HepG2 (cell line): ENCODE data around the gene VSIG2. TPM values are rescaled to one million over a fixed set of nuclear protein-coding genes. Genes with fewer than 3 reads are reported as not detected.

ENCODE experiments used
- ATF3 ChIP-seq: sonication (generic); formaldehyde crosslinking; IDR thresholded peaks from 2 replicates; pipeline ENCODE4 v1.4.0; 2020; ENCODE audit warnings: missing genetic modification reagents
- CBX2 ChIP-seq, 2 experiments: fragments of 200-600 bp in 1 of 2; sonication (generic); formaldehyde crosslinking in 1 of 2; IDR thresholded peaks; 2 replicates each; pipeline versions ENCODE4 v1.7.0 to v1.8.1; 2018 to 2022; ENCODE audit warnings: low read depth in 2 of 2, low read length in 1 of 2, mild to moderate bottlenecking in 1 of 2, missing genetic modification reagents in 1 of 2
- EED ChIP-seq: sonication (generic); formaldehyde crosslinking; IDR thresholded peaks from 2 replicates; pipeline ENCODE4 v1.5.0; 2020; ENCODE audit warnings: mild to moderate bottlenecking, missing genetic modification reagents
- FOXP1 ChIP-seq, 2 experiments: fragments of 450-650 bp in 1 of 2; IDR thresholded peaks; 2 replicates each; pipeline ENCODE4 v1.6.1; 2017 to 2018; ENCODE audit warnings: antibody characterized with exemption in 1 of 2
- HNRNPK ChIP-seq: fragments of 200-400 bp; formaldehyde crosslinking; IDR thresholded peaks from 2 replicates; pipeline ENCODE4 v1.6.1; 2018; ENCODE audit warnings: low read length, low read depth, moderate library complexity, mild to moderate bottlenecking; ENCODE audit not compliant: poor library complexity, severe bottlenecking
- MIER2 ChIP-seq: IDR thresholded peaks from 2 replicates; pipeline ENCODE4 v1.6.1; 2016; ENCODE audit warnings: missing biosample characterization, missing genetic modification reagents
- MYPOP ChIP-seq: sonication (generic); formaldehyde crosslinking; IDR thresholded peaks from 2 replicates; pipeline ENCODE4 v1.8.1; 2023; ENCODE audit warnings: mild to moderate bottlenecking, moderate library complexity, missing genetic modification reagents
- NFE2 ChIP-seq: sonication (generic); formaldehyde crosslinking; IDR thresholded peaks from 2 replicates; pipeline ENCODE4 v1.4.0; 2020; ENCODE audit warnings: missing genetic modification reagents
- ZFP36L2 ChIP-seq: sonication (generic); formaldehyde crosslinking; IDR thresholded peaks from 2 replicates; pipeline ENCODE4 v1.4.0; 2020; ENCODE audit warnings: missing genetic modification reagents
- ZFP62 ChIP-seq: sonication (generic); formaldehyde crosslinking; IDR thresholded peaks from 2 replicates; pipeline ENCODE4 v1.4.0; 2020; ENCODE audit warnings: missing genetic modification reagents
- ZNF230 ChIP-seq: sonication (generic); formaldehyde crosslinking; IDR thresholded peaks from 2 replicates; pipeline ENCODE4 v1.4.0; 2020; ENCODE audit warnings: mild to moderate bottlenecking, missing genetic modification reagents
- ZNF550 ChIP-seq: sonication (generic); formaldehyde crosslinking; IDR thresholded peaks from 2 replicates; pipeline ENCODE4 v1.4.0; 2020; ENCODE audit warnings: mild to moderate bottlenecking, missing genetic modification reagents, borderline replicate concordance
- ZNF556 ChIP-seq: sonication (generic); formaldehyde crosslinking; IDR thresholded peaks from 2 replicates; pipeline ENCODE4 v1.4.0; 2020; ENCODE audit warnings: mild to moderate bottlenecking, missing genetic modification reagents, borderline replicate concordance
- ZNF605 ChIP-seq: sonication (generic); formaldehyde crosslinking; IDR thresholded peaks from 2 replicates; pipeline ENCODE4 v1.8.0; 2022; ENCODE audit warnings: mild to moderate bottlenecking, missing genetic modification reagents
- ZNF644 ChIP-seq: IDR thresholded peaks from 2 replicates; pipeline ENCODE4 v1.6.1; 2016; ENCODE audit warnings: low read depth
- ZNF670 ChIP-seq: sonication (generic); formaldehyde crosslinking; IDR thresholded peaks from 2 replicates; pipeline ENCODE4 v1.8.0; 2022; ENCODE audit warnings: mild to moderate bottlenecking, missing genetic modification reagents, borderline replicate concordance
- polyA plus RNA-seq, 8 experiments: library from polyadenylated mRNA; depleted of rRNA in 3 of 8; stranded (reverse) in 7 of 8; unstranded in 1 of 8; fragments of >200 nt; fragmentation: Illumina TruSeq in 4 of 8; extraction: Trizol in 4 of 8; gene quantifications; 2 replicates each; pipeline versions ENCODE4 v1.2.1 to v1.2.3, GENCODE V29; 2011 to 2016; ENCODE audit warnings: low read depth in 4 of 8, missing spikeins in 1 of 8, mixed read lengths in 1 of 8; ENCODE audit not compliant: insufficient read depth in 1 of 8
- total RNA-seq, 5 experiments: library from RNA; depleted of rRNA; stranded (reverse); fragments of >200 nt; fragmentation: Illumina TruSeq; extraction: Trizol; gene quantifications; 2 replicates each; pipeline ENCODE4 v1.2.3, GENCODE V29; 2016; ENCODE audit warnings: low read depth in 1 of 5
- TF ChIP-seq, protein P1 (sequence below): sonication (generic); formaldehyde crosslinking; IDR thresholded peaks from 2 replicates; pipeline ENCODE4 v1.5.0; 2020; ENCODE audit warnings: mild to moderate bottlenecking, missing genetic modification reagents
- TF ChIP-seq, protein P2 (sequence below): sonication (generic); formaldehyde crosslinking; IDR thresholded peaks from 2 replicates; pipeline ENCODE4 v1.5.0; 2020; ENCODE audit warnings: mild to moderate bottlenecking, missing genetic modification reagents
- TF ChIP-seq, protein P3 (sequence below): sonication (generic); formaldehyde crosslinking; IDR thresholded peaks from 2 replicates; pipeline ENCODE4 v1.4.0; 2020; ENCODE audit warnings: mild to moderate bottlenecking, missing genetic modification reagents
- TF ChIP-seq, protein P4 (sequence below): sonication (generic); formaldehyde crosslinking; IDR thresholded peaks from 2 replicates; pipeline ENCODE4 v1.5.0; 2020; ENCODE audit warnings: mild to moderate bottlenecking, missing genetic modification reagents, moderate library complexity

Gene VSIG2
- total and polyA plus RNA-seq, 2 of the 13 experiments (the other 11 are each of a cell fraction or from before 2014, with no cell fraction given): 0.80 to 2.7 TPM

GRCh38 chr11:124800226-124800929 lies 48.3 kb upstream of the VSIG2 start, which contains the start of gene MSANTD2 (continued):
- TF ChIP-seq MYPOP (CRISPR knock-in tag): no peak
- TF ChIP-seq ZNF550: 0 out of 2 replicates have a peak, but pooled peaks have one; percentile 82
- TF ChIP-seq, protein P1, sequence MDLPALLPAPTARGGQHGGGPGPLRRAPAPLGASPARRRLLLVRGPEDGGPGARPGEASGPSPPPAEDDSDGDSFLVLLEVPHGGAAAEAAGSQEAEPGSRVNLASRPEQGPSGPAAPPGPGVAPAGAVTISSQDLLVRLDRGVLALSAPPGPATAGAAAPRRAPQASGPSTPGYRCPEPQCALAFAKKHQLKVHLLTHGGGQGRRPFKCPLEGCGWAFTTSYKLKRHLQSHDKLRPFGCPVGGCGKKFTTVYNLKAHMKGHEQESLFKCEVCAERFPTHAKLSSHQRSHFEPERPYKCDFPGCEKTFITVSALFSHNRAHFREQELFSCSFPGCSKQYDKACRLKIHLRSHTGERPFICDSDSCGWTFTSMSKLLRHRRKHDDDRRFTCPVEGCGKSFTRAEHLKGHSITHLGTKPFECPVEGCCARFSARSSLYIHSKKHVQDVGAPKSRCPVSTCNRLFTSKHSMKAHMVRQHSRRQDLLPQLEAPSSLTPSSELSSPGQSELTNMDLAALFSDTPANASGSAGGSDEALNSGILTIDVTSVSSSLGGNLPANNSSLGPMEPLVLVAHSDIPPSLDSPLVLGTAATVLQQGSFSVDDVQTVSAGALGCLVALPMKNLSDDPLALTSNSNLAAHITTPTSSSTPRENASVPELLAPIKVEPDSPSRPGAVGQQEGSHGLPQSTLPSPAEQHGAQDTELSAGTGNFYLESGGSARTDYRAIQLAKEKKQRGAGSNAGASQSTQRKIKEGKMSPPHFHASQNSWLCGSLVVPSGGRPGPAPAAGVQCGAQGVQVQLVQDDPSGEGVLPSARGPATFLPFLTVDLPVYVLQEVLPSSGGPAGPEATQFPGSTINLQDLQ: no peak
- TF ChIP-seq CBX2 (IDR thresholded peaks at IDR 0.05; ENCODE audit: low read depth, low read length): no peak
- TF ChIP-seq CBX2 (CRISPR knock-in tag; IDR thresholded peaks at IDR 0.05; ENCODE audit: low read depth): peak; percentile 43; the same call in 1 of the 2 replicates
- TF ChIP-seq, protein P2, sequence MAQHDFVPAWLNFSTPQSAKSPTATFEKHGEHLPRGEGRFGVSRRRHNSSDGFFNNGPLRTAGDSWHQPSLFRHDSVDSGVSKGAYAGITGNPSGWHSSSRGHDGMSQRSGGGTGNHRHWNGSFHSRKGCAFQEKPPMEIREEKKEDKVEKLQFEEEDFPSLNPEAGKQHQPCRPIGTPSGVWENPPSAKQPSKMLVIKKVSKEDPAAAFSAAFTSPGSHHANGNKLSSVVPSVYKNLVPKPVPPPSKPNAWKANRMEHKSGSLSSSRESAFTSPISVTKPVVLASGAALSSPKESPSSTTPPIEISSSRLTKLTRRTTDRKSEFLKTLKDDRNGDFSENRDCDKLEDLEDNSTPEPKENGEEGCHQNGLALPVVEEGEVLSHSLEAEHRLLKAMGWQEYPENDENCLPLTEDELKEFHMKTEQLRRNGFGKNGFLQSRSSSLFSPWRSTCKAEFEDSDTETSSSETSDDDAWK (CRISPR knock-in tag): no peak
- TF ChIP-seq ZFP36L2 (CRISPR knock-in tag): no peak
- no peak for TF ChIP-seq ZNF644 (CRISPR knock-in tag)
- no peak; the same call in 1 of the 2 replicates for TF ChIP-seq EED (CRISPR knock-in tag)
- no peak for TF ChIP-seq NFE2 (CRISPR knock-in tag)
- no peak for TF ChIP-seq ZFP62
- TF ChIP-seq, protein P3, sequence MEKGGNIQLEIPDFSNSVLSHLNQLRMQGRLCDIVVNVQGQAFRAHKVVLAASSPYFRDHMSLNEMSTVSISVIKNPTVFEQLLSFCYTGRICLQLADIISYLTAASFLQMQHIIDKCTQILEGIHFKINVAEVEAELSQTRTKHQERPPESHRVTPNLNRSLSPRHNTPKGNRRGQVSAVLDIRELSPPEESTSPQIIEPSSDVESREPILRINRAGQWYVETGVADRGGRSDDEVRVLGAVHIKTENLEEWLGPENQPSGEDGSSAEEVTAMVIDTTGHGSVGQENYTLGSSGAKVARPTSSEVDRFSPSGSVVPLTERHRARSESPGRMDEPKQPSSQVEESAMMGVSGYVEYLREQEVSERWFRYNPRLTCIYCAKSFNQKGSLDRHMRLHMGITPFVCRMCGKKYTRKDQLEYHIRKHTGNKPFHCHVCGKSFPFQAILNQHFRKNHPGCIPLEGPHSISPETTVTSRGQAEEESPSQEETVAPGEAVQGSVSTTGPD: peak; percentile 51; the same call in 1 of the 2 replicates
- peak; percentile 89 for TF ChIP-seq ZNF230 (CRISPR knock-in tag)
- TF ChIP-seq HNRNPK: no peak
- TF ChIP-seq ZNF670 (CRISPR knock-in tag): no peak
- TF ChIP-seq, protein P4, sequence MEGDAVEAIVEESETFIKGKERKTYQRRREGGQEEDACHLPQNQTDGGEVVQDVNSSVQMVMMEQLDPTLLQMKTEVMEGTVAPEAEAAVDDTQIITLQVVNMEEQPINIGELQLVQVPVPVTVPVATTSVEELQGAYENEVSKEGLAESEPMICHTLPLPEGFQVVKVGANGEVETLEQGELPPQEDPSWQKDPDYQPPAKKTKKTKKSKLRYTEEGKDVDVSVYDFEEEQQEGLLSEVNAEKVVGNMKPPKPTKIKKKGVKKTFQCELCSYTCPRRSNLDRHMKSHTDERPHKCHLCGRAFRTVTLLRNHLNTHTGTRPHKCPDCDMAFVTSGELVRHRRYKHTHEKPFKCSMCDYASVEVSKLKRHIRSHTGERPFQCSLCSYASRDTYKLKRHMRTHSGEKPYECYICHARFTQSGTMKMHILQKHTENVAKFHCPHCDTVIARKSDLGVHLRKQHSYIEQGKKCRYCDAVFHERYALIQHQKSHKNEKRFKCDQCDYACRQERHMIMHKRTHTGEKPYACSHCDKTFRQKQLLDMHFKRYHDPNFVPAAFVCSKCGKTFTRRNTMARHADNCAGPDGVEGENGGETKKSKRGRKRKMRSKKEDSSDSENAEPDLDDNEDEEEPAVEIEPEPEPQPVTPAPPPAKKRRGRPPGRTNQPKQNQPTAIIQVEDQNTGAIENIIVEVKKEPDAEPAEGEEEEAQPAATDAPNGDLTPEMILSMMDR (CRISPR knock-in tag): no peak; the same call in 1 of the 2 replicates
- TF ChIP-seq MIER2: no peak
- TF ChIP-seq ZNF605 (CRISPR knock-in tag): peak; percentile 50; the same call in 1 of the 2 replicates
- no peak for TF ChIP-seq FOXP1 (IDR thresholded peaks at IDR 0.05)
- no peak for TF ChIP-seq FOXP1 (CRISPR knock-in tag; IDR thresholded peaks at IDR 0.05)
- peak; percentile 75; the same call in 1 of the 2 replicates for TF ChIP-seq ZNF556 (CRISPR knock-in tag)
- TF ChIP-seq ATF3: no peak
